HG03571 (cell line): ENCODE measurements around the gene PIK3CG.
A peak's percentile ranks its signal among the peaks of the same experiment; 100 is the strongest.
"Not testable (repeated sequence)": the region's sequence is repeated elsewhere in the genome, so short reads cannot be mapped to it uniquely, and the experiment has no call there.

Experiments used
- ATAC-seq: cut with Tn5 transposase; IDR thresholded peaks from one replicate; pipeline ENCODE4 v1.9.1; 2021; ENCODE audit not compliant: unreplicated experiment

PIK3CG gene

GRCh38 chr7:106865130-106866041 is at the start of gene PIK3CG:
Gene PIK3CG, plus strand, starts transcription at chr7:106865282. Its CDS starts 2,280 bp downstream, at chr7:106867562.
- peak; percentile 65 for ATAC-seq

- ATAC-seq, result no peak
Observed at GRCh38 chr7:106817098-106817497, 48.0 kb upstream of the PIK3CG start.

- no peak for ATAC-seq
Observed at GRCh38 chr7:106818736-106819135, 46.3 kb upstream of the PIK3CG start.

DNA sequence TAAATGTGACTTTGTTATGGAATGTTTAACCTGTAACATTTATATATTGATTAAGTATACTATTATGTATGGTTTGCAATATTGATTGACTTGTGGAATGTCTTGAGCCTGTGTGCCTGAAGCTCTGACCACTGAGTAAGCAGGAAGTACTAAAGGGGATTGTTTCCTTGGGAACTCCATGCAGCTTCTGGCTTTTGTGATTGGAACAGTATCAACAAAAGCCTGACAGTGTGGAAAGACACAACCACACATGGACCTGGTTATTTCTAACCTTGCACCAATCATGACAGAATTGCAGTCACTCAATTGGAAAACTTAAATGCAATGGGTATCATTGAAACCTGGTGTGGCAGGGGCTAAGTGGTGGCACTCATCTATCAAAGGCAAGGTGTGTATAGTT is 45.5 kb upstream of the PIK3CG start:
- ATAC-seq, result no peak

- no peak for ATAC-seq
Observed at GRCh38 chr7:106820321-106821217, 44.5 kb upstream of the PIK3CG start.

DNA sequence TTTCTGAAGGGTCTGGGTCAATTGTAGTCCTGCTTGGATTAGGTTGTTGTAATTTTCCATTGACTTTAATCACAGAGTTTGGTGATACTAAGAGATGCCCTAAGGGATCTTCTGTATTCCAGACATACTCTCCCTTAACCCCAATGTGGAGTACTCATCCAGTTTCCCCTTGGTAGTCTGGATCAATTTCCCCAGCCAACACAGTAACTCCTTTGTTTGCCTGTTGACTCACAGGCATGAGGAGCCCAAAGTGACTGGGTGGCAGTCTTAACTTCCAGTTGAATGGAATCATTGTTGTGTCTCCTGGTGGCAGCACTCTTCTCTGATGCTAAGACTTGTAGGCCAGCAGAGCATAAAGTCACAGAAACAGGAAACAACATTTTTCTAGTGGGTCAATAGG is 41.5 kb upstream of the PIK3CG start:
- ATAC-seq, result no peak

DNA sequence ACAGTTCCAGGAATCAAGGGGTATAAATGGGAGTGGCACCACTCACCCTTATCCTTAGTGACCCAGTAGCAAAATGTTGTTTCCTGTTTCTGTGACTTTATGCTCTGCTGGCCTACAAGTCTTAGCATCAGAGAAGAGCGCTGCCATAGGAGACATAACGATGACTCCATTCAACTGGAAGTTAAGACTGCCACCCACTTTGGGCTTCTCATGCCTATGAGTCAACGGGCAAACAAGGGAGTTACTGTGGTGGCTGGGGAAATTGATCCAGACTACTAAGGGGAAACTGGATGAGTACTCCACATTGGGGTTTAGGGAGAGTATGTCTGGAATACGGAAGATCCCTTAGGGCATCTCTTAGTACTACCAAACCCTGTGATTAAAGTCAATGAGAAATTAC is 40.6 kb upstream of the PIK3CG start:
- ATAC-seq, result no peak

- ATAC-seq, result no peak
Observed at GRCh38 chr7:106827626-106828025, 37.5 kb upstream of the PIK3CG start.

DNA sequence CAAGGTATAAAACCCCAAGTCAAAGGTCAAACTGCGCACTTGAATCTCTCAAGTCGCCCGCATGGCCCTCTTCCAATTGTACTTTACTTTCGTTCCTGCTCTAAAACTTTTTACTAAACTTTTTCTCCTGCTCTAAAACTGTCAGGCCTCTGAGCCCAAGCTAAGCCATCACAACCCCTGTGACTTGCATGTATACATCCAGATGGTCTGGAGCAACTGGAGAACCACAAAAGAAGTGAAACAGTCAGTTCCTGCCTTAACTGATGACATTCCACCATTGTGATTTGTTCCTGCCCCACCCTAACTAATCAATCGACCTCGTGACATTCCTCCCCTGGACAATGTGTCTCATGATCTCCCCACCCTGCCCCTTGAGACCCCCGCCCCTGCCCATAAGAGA is 35.6 kb upstream of the PIK3CG start:
- no peak for ATAC-seq

GRCh38 chr7:106830896-106831295 is 34.2 kb upstream of the PIK3CG start:
- ATAC-seq, result not testable (repeated sequence)

- no peak for ATAC-seq
Observed at GRCh38 chr7:106836816-106837215, 28.3 kb upstream of the PIK3CG start.

GRCh38 chr7:106839511-106839910 is 25.6 kb upstream of the PIK3CG start:
- ATAC-seq, result no peak

DNA sequence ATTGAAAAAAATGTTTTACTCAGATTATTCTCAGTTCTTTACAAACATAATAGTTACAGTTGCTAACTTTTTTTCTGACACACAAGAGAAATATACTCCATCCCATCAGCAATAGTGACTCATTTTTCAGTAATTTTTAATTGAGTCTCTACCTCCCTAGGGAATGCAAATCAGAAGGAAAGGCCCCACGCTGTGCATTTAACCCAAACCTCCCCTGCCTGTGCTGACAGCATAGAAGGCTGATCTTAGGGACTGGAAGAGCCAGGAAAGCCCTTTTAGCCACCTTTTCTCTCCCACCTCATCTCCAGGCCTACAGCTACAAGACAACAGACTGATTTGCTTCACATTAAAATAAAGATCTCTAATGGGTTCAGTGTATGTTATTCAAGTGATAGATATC is 24.7 kb upstream of the PIK3CG start:
- no peak for ATAC-seq

- ATAC-seq, result no peak
Observed at GRCh38 chr7:106841896-106842390, 23.1 kb upstream of the PIK3CG start.

- ATAC-seq, result no peak
Observed at GRCh38 chr7:106844279-106844997, 20.6 kb upstream of the PIK3CG start.

DNA sequence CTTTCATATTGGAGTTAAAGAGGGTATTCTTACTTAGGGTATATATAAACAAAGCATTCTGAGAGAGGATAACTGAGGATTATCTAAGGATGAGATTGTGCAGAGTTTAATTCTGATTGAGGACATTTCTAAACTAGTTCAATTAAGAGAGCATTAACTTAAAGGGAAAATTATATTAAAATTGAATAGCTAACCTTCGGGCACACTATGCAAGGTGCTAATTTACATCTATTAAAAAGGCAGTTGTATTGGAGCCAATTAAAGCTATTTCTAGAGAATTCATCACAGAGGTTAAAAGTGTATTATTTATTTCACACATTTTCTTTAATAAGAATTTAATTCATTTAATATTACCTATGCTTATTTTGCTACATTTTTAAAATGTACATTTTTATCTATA is 17.0 kb upstream of the PIK3CG start:
- ATAC-seq, result no peak

GRCh38 chr7:106848851-106849442 is 16.1 kb upstream of the PIK3CG start:
- ATAC-seq, result no peak

GRCh38 chr7:106851632-106852031 is 13.4 kb upstream of the PIK3CG start:
- not testable (repeated sequence) for ATAC-seq

DNA sequence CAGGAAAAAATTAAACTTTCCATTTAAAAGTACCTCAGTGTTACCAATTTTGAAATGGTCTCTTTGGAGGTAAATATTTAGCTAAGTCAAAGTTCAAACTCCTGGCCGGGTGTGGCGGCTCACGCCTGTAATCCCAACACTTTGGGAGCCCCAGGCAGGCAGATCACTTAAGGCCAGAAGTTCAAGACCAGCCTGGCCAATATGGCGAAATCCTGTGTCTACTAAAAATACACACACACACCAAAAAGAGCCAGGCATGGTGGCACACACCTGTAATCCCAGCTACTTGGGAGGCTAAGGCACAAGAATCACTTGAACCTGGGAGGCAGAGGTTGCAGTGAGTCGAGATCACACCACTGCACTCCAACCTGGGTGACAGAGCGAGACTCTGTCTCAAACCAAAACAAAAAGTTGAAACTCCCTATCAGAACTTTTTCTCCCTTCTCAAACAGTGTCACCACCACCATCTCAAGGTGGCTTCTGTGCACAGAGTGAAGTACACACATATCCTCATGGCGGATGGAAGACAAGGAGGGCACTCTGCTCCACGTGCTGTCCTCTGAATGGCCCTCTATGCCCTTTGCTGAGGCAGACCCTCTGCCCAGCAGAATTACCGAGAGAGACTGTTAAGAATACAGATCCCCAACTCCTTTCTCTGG is 11.7 kb upstream of the PIK3CG start:
- no peak for ATAC-seq

- no peak for ATAC-seq
Observed at GRCh38 chr7:106855540-106856132, 9.4 kb upstream of the PIK3CG start.
